ENCODE results near the gene SAMD5.

Gene SAMD5

DNA sequence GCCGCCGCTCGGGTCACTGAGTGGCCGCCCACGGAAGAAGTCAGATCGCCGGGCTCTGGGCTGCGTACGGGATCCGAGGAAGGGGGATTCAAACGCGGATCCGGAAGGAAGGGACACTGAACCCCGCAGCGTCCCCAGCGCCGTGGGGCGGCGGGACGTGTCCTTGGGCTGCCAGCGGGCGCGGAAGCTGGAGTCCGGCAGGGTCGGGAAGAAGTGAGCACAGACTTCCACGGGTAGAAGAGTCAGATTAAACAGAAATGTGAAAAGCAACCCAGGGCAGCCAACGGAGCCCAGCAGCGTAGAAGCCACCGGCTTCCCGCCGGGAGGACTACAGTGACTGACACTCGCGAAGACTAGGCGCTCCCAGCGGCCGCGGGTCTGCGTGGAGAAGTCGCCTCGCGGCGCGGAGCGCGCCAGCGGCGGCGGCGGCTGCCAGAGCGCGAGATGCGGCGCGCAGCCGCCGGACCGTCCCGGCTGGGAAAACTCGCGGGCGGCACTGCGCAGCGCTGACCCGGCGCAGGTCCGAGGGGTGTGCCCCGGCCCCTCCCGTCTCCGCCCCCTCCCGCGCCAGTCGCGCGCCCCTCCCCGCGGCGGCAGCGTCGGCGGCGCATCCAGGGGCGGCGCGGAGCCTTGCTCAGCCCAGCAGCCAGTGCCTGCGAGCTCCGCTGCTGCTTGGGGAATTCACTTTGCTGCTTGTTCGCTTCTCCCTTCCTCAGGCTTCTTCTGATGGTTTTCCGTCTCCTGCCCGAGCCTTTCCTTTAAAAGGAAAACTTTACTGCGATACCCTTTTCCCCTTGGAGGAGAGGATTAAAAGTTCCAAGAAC lies at the start of gene SAMD5:
TSS of gene SAMD5 (plus strand) at position 649 of the 824 bp plus-strand sequence. CDS start 239 bp downstream, outside the sequence.
- H3K4me3 ChIP-seq (replicated peaks; ENCODE audit: low read depth, low read length) = peak within 1 kb of the TSS; percentile 70
- DNase-seq (ENCODE audit: extremely low read depth, low read depth) = peak; percentile 39
- TF ChIP-seq CTCF (IDR thresholded peaks at IDR 0.05; ENCODE audit: low read depth, low read length, missing control alignments) = no peak

DNA sequence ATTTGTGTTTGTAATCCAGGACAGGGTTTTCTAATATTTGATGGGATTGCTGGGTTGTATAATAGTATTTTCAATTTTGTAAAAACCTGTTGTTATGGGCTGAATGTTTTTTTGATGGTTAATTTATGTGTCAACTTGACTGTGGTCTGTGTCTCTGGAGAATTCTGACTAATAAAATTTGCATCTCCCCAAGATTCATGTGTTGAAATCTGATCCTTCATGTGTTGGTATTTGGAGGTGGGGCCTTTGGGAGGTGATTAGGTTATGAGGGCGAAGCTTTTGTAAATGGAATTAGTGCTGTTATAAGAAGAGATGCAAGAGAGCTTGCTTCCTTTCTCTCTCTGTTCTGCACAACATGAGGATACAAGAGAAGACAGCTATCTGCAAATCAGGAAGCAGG lies 48.7 kb upstream of the SAMD5 start:
- DNase-seq (ENCODE audit: extremely low read depth, low read depth) = no peak
- H3K4me3 ChIP-seq (replicated peaks; ENCODE audit: low read depth, low read length) = no peak overlapping the region
- TF ChIP-seq CTCF (IDR thresholded peaks at IDR 0.05; ENCODE audit: low read depth, low read length, missing control alignments) = no peak

DNA sequence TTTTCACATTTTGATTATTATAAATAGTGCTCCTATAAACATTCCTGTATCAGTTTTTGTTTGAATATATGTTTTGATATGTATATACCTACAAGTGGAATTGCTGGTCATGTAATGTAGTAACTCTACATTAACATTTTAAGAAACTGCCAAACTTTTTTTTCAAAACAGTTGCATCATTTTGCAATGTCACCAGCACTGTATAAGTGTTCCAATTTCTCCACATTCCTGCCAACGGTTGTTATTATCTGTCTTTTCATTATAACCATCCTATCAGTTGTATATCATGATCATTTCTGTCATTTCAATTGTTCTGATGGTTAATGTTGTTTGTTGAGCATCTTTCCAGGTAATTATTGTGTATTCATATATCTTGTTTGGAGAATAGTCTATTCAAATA lies 44.8 kb upstream of the SAMD5 start:
- no peak for DNase-seq (ENCODE audit: extremely low read depth, low read depth)
- no peak overlapping the region for H3K4me3 ChIP-seq (replicated peaks; ENCODE audit: low read depth, low read length)
- TF ChIP-seq CTCF (IDR thresholded peaks at IDR 0.05; ENCODE audit: low read depth, low read length, missing control alignments) = no peak

DNA sequence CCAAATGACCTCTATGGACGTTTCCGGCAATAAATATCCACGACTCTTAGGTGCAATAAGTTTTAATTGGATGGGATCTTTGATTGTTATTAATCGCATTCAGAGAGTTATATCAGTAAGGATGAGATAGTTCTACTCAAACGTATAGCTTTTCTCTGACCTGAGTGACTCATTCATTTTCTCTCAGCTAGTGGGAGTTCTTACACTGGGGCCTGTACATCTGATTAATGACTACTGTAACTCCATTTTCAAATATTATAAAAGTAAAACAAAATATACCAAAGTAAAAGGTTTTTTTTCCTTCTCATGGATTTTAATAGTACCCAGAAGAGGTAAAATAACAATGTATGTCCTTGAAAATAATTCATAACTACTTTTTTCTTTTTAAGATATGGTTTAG lies 41.1 kb upstream of the SAMD5 start:
- TF ChIP-seq CTCF (IDR thresholded peaks at IDR 0.05; ENCODE audit: low read depth, low read length, missing control alignments) = no peak
- no peak overlapping the region for H3K4me3 ChIP-seq (replicated peaks; ENCODE audit: low read depth, low read length)
- DNase-seq (ENCODE audit: extremely low read depth, low read depth) = no peak

DNA sequence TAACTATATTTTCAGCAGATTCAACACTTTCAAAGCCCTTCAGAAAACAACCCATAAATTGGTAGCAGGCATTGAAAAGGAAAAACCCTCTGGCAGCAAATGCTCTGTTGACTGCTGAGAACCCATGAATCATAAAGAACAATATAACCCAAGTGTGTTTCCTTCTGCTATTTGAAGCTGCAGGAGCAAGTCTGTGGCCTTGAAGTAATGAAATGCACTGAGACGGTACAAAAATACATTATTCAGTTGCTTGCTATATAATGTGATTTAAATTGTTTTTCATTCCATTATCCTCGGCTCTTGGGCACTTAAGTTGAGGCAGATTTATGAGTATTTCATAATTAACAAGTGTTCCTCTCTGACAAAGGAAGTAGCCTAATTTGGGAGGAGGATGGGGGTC lies 40.6 kb upstream of the SAMD5 start:
- DNase-seq (ENCODE audit: extremely low read depth, low read depth) = no peak
- TF ChIP-seq CTCF (IDR thresholded peaks at IDR 0.05; ENCODE audit: low read depth, low read length, missing control alignments) = no peak
- H3K4me3 ChIP-seq (replicated peaks; ENCODE audit: low read depth, low read length) = no peak overlapping the region

DNA sequence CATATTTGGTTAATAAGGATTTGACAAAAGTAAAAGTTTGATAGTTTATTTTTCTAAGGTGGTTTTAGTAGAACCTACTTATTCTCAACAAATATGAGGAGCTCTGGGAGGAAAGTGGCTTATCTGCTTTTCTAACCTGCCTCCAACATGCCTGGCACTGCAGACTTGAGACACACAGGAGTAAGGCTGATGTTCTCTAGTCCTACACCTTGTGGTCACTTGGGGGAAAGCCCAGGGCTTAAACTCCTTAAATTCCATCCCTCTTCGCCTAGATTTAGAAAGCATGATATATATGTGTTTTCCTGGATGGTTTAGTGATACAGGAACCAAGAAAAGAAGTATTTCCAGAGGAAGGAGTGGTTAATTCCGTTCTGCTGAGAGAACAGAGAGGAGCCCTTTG lies 39.9 kb upstream of the SAMD5 start:
- H3K4me3 ChIP-seq (replicated peaks; ENCODE audit: low read depth, low read length) = no peak overlapping the region
- no peak for DNase-seq (ENCODE audit: extremely low read depth, low read depth)
- peak; percentile 9 for TF ChIP-seq CTCF (IDR thresholded peaks at IDR 0.05; ENCODE audit: low read depth, low read length, missing control alignments)

Data from HFF-Myc (cell line).